ENCODE results near the gene IL15RA.

IL15RA gene

GRCh38 chr10:5996696-5997095 lies 19.4 kb upstream of the IL15RA start:
- Histone ChIP-seq H3K27me3 (ENCODE audit: insufficient read depth, low read length, poor library complexity) (peaks cover 4% of the 10 kb centered on the region), H3K9me3 (ENCODE audit: insufficient read depth, low read length, severe bottlenecking) (no peaks in the 10 kb centered on the region), H3K4me1 (ENCODE audit: insufficient read depth, low read length) (no peaks in the 10 kb centered on the region), H3K27ac (ENCODE audit: low read length) (no peak overlapping the region), H3K36me3 (ENCODE audit: insufficient read depth, low read length) (no peaks in the 10 kb centered on the region), H3K4me2 (ENCODE audit: insufficient read depth, low read length) (no peak overlapping the region), H3K4me3 (ENCODE audit: low read depth in 1 of 2, low read length in 2 of 2) (no peak overlapping the region), H3K79me2 (ENCODE audit: insufficient read depth, low read length) (no peaks in the 10 kb centered on the region), H2AFZ (ENCODE audit: low read depth, low read length) (no peak overlapping the region), H4K20me1 (ENCODE audit: insufficient read depth, low read length) (no peaks in the 10 kb centered on the region), H3K9ac (ENCODE audit: low read depth, low read length) (no peak overlapping the region)
- DNase-seq, result no peak
- no peak for ATAC-seq (ENCODE audit: insufficient read depth, low read depth)
- TF ChIP-seq EZH2 (IDR thresholded peaks at IDR 0.05; ENCODE audit: borderline replicate concordance, low read depth, low read length, severe bottlenecking), result no peak
- TF ChIP-seq, protein P1, sequence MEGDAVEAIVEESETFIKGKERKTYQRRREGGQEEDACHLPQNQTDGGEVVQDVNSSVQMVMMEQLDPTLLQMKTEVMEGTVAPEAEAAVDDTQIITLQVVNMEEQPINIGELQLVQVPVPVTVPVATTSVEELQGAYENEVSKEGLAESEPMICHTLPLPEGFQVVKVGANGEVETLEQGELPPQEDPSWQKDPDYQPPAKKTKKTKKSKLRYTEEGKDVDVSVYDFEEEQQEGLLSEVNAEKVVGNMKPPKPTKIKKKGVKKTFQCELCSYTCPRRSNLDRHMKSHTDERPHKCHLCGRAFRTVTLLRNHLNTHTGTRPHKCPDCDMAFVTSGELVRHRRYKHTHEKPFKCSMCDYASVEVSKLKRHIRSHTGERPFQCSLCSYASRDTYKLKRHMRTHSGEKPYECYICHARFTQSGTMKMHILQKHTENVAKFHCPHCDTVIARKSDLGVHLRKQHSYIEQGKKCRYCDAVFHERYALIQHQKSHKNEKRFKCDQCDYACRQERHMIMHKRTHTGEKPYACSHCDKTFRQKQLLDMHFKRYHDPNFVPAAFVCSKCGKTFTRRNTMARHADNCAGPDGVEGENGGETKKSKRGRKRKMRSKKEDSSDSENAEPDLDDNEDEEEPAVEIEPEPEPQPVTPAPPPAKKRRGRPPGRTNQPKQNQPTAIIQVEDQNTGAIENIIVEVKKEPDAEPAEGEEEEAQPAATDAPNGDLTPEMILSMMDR (IDR thresholded peaks at IDR 0.05; ENCODE audit: borderline replicate concordance, extremely low read depth, low read length, poor library complexity, severe bottlenecking), result no peak

GRCh38 chr10:5992398-5992797 lies 15.1 kb upstream of the IL15RA start:
- no peak for ATAC-seq (ENCODE audit: insufficient read depth, low read depth)
- H3K79me2 ChIP-seq (ENCODE audit: insufficient read depth, low read length), result no peaks in the 10 kb centered on the region
- H3K36me3 ChIP-seq (ENCODE audit: insufficient read depth, low read length), result no peaks in the 10 kb centered on the region
- H3K27me3 ChIP-seq (ENCODE audit: insufficient read depth, low read length, poor library complexity), result peaks cover 2% of the 10 kb centered on the region
- TF ChIP-seq, protein P1 (IDR thresholded peaks at IDR 0.05; ENCODE audit: borderline replicate concordance, extremely low read depth, low read length, poor library complexity, severe bottlenecking), result no peak
- TF ChIP-seq EZH2 (IDR thresholded peaks at IDR 0.05; ENCODE audit: borderline replicate concordance, low read depth, low read length, severe bottlenecking), result no peak
- H3K9ac ChIP-seq (ENCODE audit: low read depth, low read length), result no peak overlapping the region
- H3K9me3 ChIP-seq (ENCODE audit: insufficient read depth, low read length, severe bottlenecking), result no peaks in the 10 kb centered on the region
- no peak for DNase-seq
- H3K4me2 ChIP-seq (ENCODE audit: insufficient read depth, low read length), result no peak overlapping the region
- H2AFZ ChIP-seq (ENCODE audit: low read depth, low read length), result no peak overlapping the region
- no peaks in the 10 kb centered on the region for H4K20me1 ChIP-seq (ENCODE audit: insufficient read depth, low read length)
- H3K4me3 ChIP-seq (ENCODE audit: low read depth in 1 of 2, low read length in 2 of 2), result no peak overlapping the region
- no peaks in the 10 kb centered on the region for H3K4me1 ChIP-seq (ENCODE audit: insufficient read depth, low read length)
- no peak overlapping the region for H3K27ac ChIP-seq (ENCODE audit: low read length)

DNA sequence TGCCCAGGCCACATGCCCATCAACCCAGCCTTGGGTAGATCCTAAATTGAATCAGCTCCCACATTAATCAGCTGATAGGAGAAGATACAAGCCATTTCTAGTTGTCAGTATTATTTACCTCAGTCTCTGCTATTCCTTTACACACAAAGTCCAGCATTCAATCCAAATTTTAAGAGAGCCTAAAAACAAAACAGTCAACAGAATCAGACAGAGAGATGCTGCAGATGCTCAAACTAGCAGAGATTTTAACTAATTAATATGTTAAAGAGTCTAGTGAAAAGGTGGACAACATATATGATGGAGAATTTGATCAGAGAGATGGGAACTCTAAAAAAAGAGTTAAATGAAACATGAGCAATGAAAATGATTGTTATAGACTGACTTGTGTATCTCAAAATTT lies 14.4 kb upstream of the IL15RA start:
- H3K27me3 ChIP-seq (ENCODE audit: insufficient read depth, low read length, poor library complexity), result peaks cover 3% of the 10 kb centered on the region
- ATAC-seq (ENCODE audit: insufficient read depth, low read depth), result no peak
- no peak overlapping the region for H3K4me3 ChIP-seq (ENCODE audit: low read depth in 1 of 2, low read length in 2 of 2)
- DNase-seq, result no peak
- no peaks in the 10 kb centered on the region for H3K36me3 ChIP-seq (ENCODE audit: insufficient read depth, low read length)
- no peak overlapping the region for H3K27ac ChIP-seq (ENCODE audit: low read length)
- H3K4me1 ChIP-seq (ENCODE audit: insufficient read depth, low read length), result no peaks in the 10 kb centered on the region
- H3K79me2 ChIP-seq (ENCODE audit: insufficient read depth, low read length), result no peaks in the 10 kb centered on the region
- H3K4me2 ChIP-seq (ENCODE audit: insufficient read depth, low read length), result no peak overlapping the region
- no peak overlapping the region for H3K9ac ChIP-seq (ENCODE audit: low read depth, low read length)
- H3K9me3 ChIP-seq (ENCODE audit: insufficient read depth, low read length, severe bottlenecking), result no peaks in the 10 kb centered on the region
- no peak overlapping the region for H2AFZ ChIP-seq (ENCODE audit: low read depth, low read length)
- no peak for TF ChIP-seq EZH2 (IDR thresholded peaks at IDR 0.05; ENCODE audit: borderline replicate concordance, low read depth, low read length, severe bottlenecking)
- TF ChIP-seq, protein P1 (IDR thresholded peaks at IDR 0.05; ENCODE audit: borderline replicate concordance, extremely low read depth, low read length, poor library complexity, severe bottlenecking), result no peak
- H4K20me1 ChIP-seq (ENCODE audit: insufficient read depth, low read length), result no peaks in the 10 kb centered on the region

GRCh38 chr10:5989756-5990155 lies 12.4 kb upstream of the IL15RA start:
- TF ChIP-seq EZH2 (IDR thresholded peaks at IDR 0.05; ENCODE audit: borderline replicate concordance, low read depth, low read length, severe bottlenecking), result no peak
- TF ChIP-seq, protein P1 (IDR thresholded peaks at IDR 0.05; ENCODE audit: borderline replicate concordance, extremely low read depth, low read length, poor library complexity, severe bottlenecking), result no peak
- H3K36me3 ChIP-seq (ENCODE audit: insufficient read depth, low read length), result no peaks in the 10 kb centered on the region
- no peak overlapping the region for H3K4me3 ChIP-seq (ENCODE audit: low read depth in 1 of 2, low read length in 2 of 2)
- H2AFZ ChIP-seq (ENCODE audit: low read depth, low read length), result no peak overlapping the region
- no peaks in the 10 kb centered on the region for H3K4me1 ChIP-seq (ENCODE audit: insufficient read depth, low read length)
- no peak overlapping the region for H3K27ac ChIP-seq (ENCODE audit: low read length)
- peaks cover 3% of the 10 kb centered on the region for H3K27me3 ChIP-seq (ENCODE audit: insufficient read depth, low read length, poor library complexity)
- H3K79me2 ChIP-seq (ENCODE audit: insufficient read depth, low read length), result no peaks in the 10 kb centered on the region
- DNase-seq (no peak), ATAC-seq (ENCODE audit: insufficient read depth, low read depth) (no peak)
- no peak overlapping the region for H3K9ac ChIP-seq (ENCODE audit: low read depth, low read length)
- no peak overlapping the region for H3K4me2 ChIP-seq (ENCODE audit: insufficient read depth, low read length)
- H4K20me1 ChIP-seq (ENCODE audit: insufficient read depth, low read length), result no peaks in the 10 kb centered on the region
- H3K9me3 ChIP-seq (ENCODE audit: insufficient read depth, low read length, severe bottlenecking), result no peaks in the 10 kb centered on the region
